GM12891 (cell line): ENCODE results near the gene ATXN1L.

ENCODE experiments used
- POLR2A ChIP-seq: IDR thresholded peaks from 2 replicates; pipeline ENCODE4 v1.6.1; 2011; ENCODE audit warnings: low read depth, low read length, control low read depth
- POLR2AphosphoS5 ChIP-seq: IDR thresholded peaks from 2 replicates; pipeline ENCODE4 v1.6.1; 2011; ENCODE audit warnings: low read depth, low read length, control low read depth
- SPI1 ChIP-seq: IDR thresholded peaks from 2 replicates; pipeline ENCODE4 v1.6.1; 2011; ENCODE audit warnings: low read depth, low read length, control low read depth
- TAF1 ChIP-seq: IDR thresholded peaks from 2 replicates; pipeline ENCODE4 v1.6.1; 2011; ENCODE audit warnings: low read depth, low read length, control low read depth

- no peak for TF ChIP-seq SPI1
- TF ChIP-seq TAF1: no peak
- no peak for TF ChIP-seq POLR2A
- TF ChIP-seq POLR2AphosphoS5: no peak
Measured at GRCh38 chr16:71895679-71896365, 50.0 kb downstream of the ATXN1L start.
